ENCODE data around the gene CRYGD.
"Not testable (repeated sequence)": the region's sequence is repeated elsewhere in the genome, so short reads cannot be mapped to it uniquely, and the experiment has no call there.

The CRYGD gene

GRCh38 chr2:208129744-208130711, 5.7 kb upstream of the CRYGD start, which contains the start of gene CRYGC:
Gene CRYGC (minus strand): TSS chr2:208129828. CDS start chr2:208129792, 36 bp downstream.
- H3K4me1 ChIP-seq (ENCODE audit: insufficient read depth, insufficient read length): no peaks in the 10 kb centered on the region
- no peaks in the 10 kb centered on the region; the same call in 1 of the 2 replicates for H3K9me3 ChIP-seq (ENCODE audit: insufficient read depth, low read length)
- no peaks in the 10 kb centered on the region for H3K27me3 ChIP-seq (ENCODE audit: insufficient read depth, insufficient read length)
- H3K36me3 ChIP-seq (ENCODE audit: insufficient read depth, insufficient read length, low read length): no peaks in the 10 kb centered on the region
- TF ChIP-seq YY1 (IDR thresholded peaks at IDR 0.05; ENCODE audit: insufficient read depth, insufficient read length) (no peak), ZNF274 (IDR thresholded peaks at IDR 0.05; ENCODE audit: low read depth, low read length) (no peak), SUZ12 (IDR thresholded peaks at IDR 0.05; ENCODE audit: extremely low read depth, insufficient read depth, insufficient read length) (no peak)
- H3K9ac ChIP-seq (ENCODE audit: insufficient read length, low read depth): no peak within 1 kb of the TSS
- H3K4me3 ChIP-seq (ENCODE audit: insufficient read length, low read depth): no peak within 1 kb of the TSS
- no peak for DNase-seq (ENCODE audit: low read depth, low spot score)

GRCh38 chr2:208128136-208128535, 3.8 kb upstream of the CRYGD start:
- Histone ChIP-seq H3K27me3 (ENCODE audit: insufficient read depth, insufficient read length) (no peaks in the 10 kb centered on the region), H3K4me1 (ENCODE audit: insufficient read depth, insufficient read length) (no peaks in the 10 kb centered on the region), H3K36me3 (ENCODE audit: insufficient read depth, insufficient read length, low read length) (no peaks in the 10 kb centered on the region), H3K9me3 (ENCODE audit: insufficient read depth, low read length) (no peaks in the 10 kb centered on the region; the same call in 1 of the 2 replicates), H3K4me3 (ENCODE audit: insufficient read length, low read depth) (no peak overlapping the region), H3K9ac (ENCODE audit: insufficient read length, low read depth) (no peak overlapping the region)
- TF ChIP-seq SUZ12 (IDR thresholded peaks at IDR 0.05; ENCODE audit: extremely low read depth, insufficient read depth, insufficient read length) (no peak), ZNF274 (IDR thresholded peaks at IDR 0.05; ENCODE audit: low read depth, low read length) (no peak)
- no peak for DNase-seq (ENCODE audit: low read depth, low spot score)

- H3K9me3 ChIP-seq (ENCODE audit: insufficient read depth, low read length): no peaks in the 10 kb centered on the region; the same call in 1 of the 2 replicates
- DNase-seq (ENCODE audit: low read depth, low spot score): no peak
- H3K4me1 ChIP-seq (ENCODE audit: insufficient read depth, insufficient read length): no peaks in the 10 kb centered on the region
- TF ChIP-seq YY1 (IDR thresholded peaks at IDR 0.05; ENCODE audit: insufficient read depth, insufficient read length): no peak
- TF ChIP-seq SUZ12 (IDR thresholded peaks at IDR 0.05; ENCODE audit: extremely low read depth, insufficient read depth, insufficient read length): no peak
- no peak for TF ChIP-seq ZNF274 (IDR thresholded peaks at IDR 0.05; ENCODE audit: low read depth, low read length)
- H3K4me3 ChIP-seq (ENCODE audit: insufficient read length, low read depth): no peak overlapping the region
- H3K27me3 ChIP-seq (ENCODE audit: insufficient read depth, insufficient read length): no peaks in the 10 kb centered on the region
- H3K36me3 ChIP-seq (ENCODE audit: insufficient read depth, insufficient read length, low read length): no peaks in the 10 kb centered on the region
- no peak overlapping the region for H3K9ac ChIP-seq (ENCODE audit: insufficient read length, low read depth)
Measured at GRCh38 chr2:208127090-208127489, 2.8 kb upstream of the CRYGD start.

GRCh38 chr2:208125251-208125650, 927 bp upstream of the CRYGD start:
- DNase-seq (ENCODE audit: low read depth, low spot score): no peak
- Histone ChIP-seq H3K9ac (ENCODE audit: insufficient read length, low read depth) (no peak overlapping the region), H3K4me3 (ENCODE audit: insufficient read length, low read depth) (no peak overlapping the region), H3K36me3 (ENCODE audit: insufficient read depth, insufficient read length, low read length) (no peaks in the 10 kb centered on the region), H3K27me3 (ENCODE audit: insufficient read depth, insufficient read length) (no peaks in the 10 kb centered on the region), H3K4me1 (ENCODE audit: insufficient read depth, insufficient read length) (no peaks in the 10 kb centered on the region), H3K9me3 (ENCODE audit: insufficient read depth, low read length) (no peaks in the 10 kb centered on the region; the same call in 1 of the 2 replicates)
- TF ChIP-seq YY1 (IDR thresholded peaks at IDR 0.05; ENCODE audit: insufficient read depth, insufficient read length) (no peak), ZNF274 (IDR thresholded peaks at IDR 0.05; ENCODE audit: low read depth, low read length) (no peak)

- no peaks in the 10 kb centered on the region for H3K27me3 ChIP-seq (ENCODE audit: insufficient read depth, insufficient read length)
- no peak overlapping the region for H3K9ac ChIP-seq (ENCODE audit: insufficient read length, low read depth)
- no peak overlapping the region for H3K4me3 ChIP-seq (ENCODE audit: insufficient read length, low read depth)
- no peaks in the 10 kb centered on the region; the same call in 1 of the 2 replicates for H3K9me3 ChIP-seq (ENCODE audit: insufficient read depth, low read length)
- no peaks in the 10 kb centered on the region for H3K36me3 ChIP-seq (ENCODE audit: insufficient read depth, insufficient read length, low read length)
- no peaks in the 10 kb centered on the region for H3K4me1 ChIP-seq (ENCODE audit: insufficient read depth, insufficient read length)
- DNase-seq (ENCODE audit: low read depth, low spot score): no peak
- no peak for TF ChIP-seq SUZ12 (IDR thresholded peaks at IDR 0.05; ENCODE audit: extremely low read depth, insufficient read depth, insufficient read length)
- no peak for TF ChIP-seq YY1 (IDR thresholded peaks at IDR 0.05; ENCODE audit: insufficient read depth, insufficient read length)
- no peak for TF ChIP-seq ZNF274 (IDR thresholded peaks at IDR 0.05; ENCODE audit: low read depth, low read length)
Measured at GRCh38 chr2:208122248-208122647, 2.1 kb downstream of the CRYGD start.

- DNase-seq (ENCODE audit: low read depth, low spot score): no peak
- no peak overlapping the region for H3K9ac ChIP-seq (ENCODE audit: insufficient read length, low read depth)
- H3K4me3 ChIP-seq (ENCODE audit: insufficient read length, low read depth): no peak overlapping the region
- no peaks in the 10 kb centered on the region for H3K36me3 ChIP-seq (ENCODE audit: insufficient read depth, insufficient read length, low read length)
- TF ChIP-seq SUZ12 (IDR thresholded peaks at IDR 0.05; ENCODE audit: extremely low read depth, insufficient read depth, insufficient read length) (no peak), ZNF274 (IDR thresholded peaks at IDR 0.05; ENCODE audit: low read depth, low read length) (no peak)
- H3K9me3 ChIP-seq (ENCODE audit: insufficient read depth, low read length): no peaks in the 10 kb centered on the region
- no peaks in the 10 kb centered on the region for H3K27me3 ChIP-seq (ENCODE audit: insufficient read depth, insufficient read length)
- no peaks in the 10 kb centered on the region for H3K4me1 ChIP-seq (ENCODE audit: insufficient read depth, insufficient read length)
Measured at GRCh38 chr2:208118918-208119317, 5.4 kb downstream of the CRYGD start.

- not testable (repeated sequence) for DNase-seq (ENCODE audit: low read depth, low spot score); H3K27me3 ChIP-seq (ENCODE audit: insufficient read depth, insufficient read length); H3K4me1 ChIP-seq (ENCODE audit: insufficient read depth, insufficient read length); H3K9me3 ChIP-seq (ENCODE audit: insufficient read depth, low read length); H3K9ac ChIP-seq (ENCODE audit: insufficient read length, low read depth); H3K36me3 ChIP-seq (ENCODE audit: insufficient read depth, insufficient read length, low read length); H3K4me3 ChIP-seq (ENCODE audit: insufficient read length, low read depth)
Measured at GRCh38 chr2:208117390-208117789, 6.9 kb downstream of the CRYGD start.
